H1 (cell line): Measurements from ENCODE around the gene STXBP6. TPM values are rescaled to one million over a fixed set of nuclear protein-coding genes. Genes with fewer than 3 reads are reported as not detected.

ENCODE experiments used
- CTCF ChIA-PET: fragments of 300-600 bp; sonication (Branson Sonifier 250); formaldehyde crosslinking; loops from one replicate; lab custom pipeline; 2021; ENCODE audit not compliant: partially characterized antibody; lab: Charles Lee
- POLR2A ChIA-PET: fragments of 300-600 bp; sonication (Branson Sonifier 250); formaldehyde crosslinking; loops from one replicate; lab custom pipeline; 2021; ENCODE audit warnings: inconsistent platforms; ENCODE audit not compliant: partially characterized antibody; lab: Charles Lee
- DNase-seq, 2 experiments: peaks; one replicate each; pipeline versions ENCODE4 v3.0.0 to v3.0.0-alpha.2; 2010 to 2022; ENCODE audit warnings: low spot score in 2 of 2, low read depth in 1 of 2, mixed read lengths in 1 of 2
- FAIRE-seq: peaks from 2 replicates; lab custom pipeline; 2011; peaks lifted over from hg19 to GRCh38; lab: Jason Lieb, UNC
- H2AFZ ChIP-seq: 2 replicates; pipeline ENCODE4 v1.8.1; 2012; ENCODE audit warnings: low read length, inconsistent platforms
- H2AK5ac ChIP-seq: 2 replicates; pipeline ENCODE4 v1.6.1; 2013; ENCODE audit warnings: low read depth, low read length
- H2BK120ac ChIP-seq: replicated peaks from 2 replicates; pipeline ENCODE3; 2013; ENCODE audit warnings: low read depth, low read length, inconsistent platforms
- H2BK12ac ChIP-seq: 2 replicates; pipeline ENCODE4 v1.6.1; 2013; ENCODE audit warnings: low read depth, low read length
- H2BK15ac ChIP-seq: 2 replicates; pipeline ENCODE4 v1.6.1; 2013; ENCODE audit warnings: low read length
- H2BK20ac ChIP-seq: 2 replicates; pipeline ENCODE4 v1.6.1; 2013; ENCODE audit warnings: low read length
- H2BK5ac ChIP-seq: 2 replicates; pipeline ENCODE4 v1.6.1; 2013; ENCODE audit warnings: low read depth, low read length
- H3K14ac ChIP-seq: 2 replicates; pipeline ENCODE4 v1.6.1; 2013; ENCODE audit warnings: inconsistent platforms; ENCODE audit not compliant: insufficient read length
- H3K18ac ChIP-seq: 2 replicates; pipeline ENCODE4 v1.6.1; 2013; ENCODE audit warnings: low read length; ENCODE audit errors: extremely low read depth
- H3K23ac ChIP-seq: 2 replicates; pipeline ENCODE4 v1.6.1; 2013; ENCODE audit warnings: inconsistent platforms; ENCODE audit not compliant: insufficient read length
- H3K23me2 ChIP-seq: 2 replicates; pipeline ENCODE4 v1.6.1; 2013; ENCODE audit warnings: low read depth, low read length
- H3K27ac ChIP-seq: 2 replicates; pipeline ENCODE4 v1.6.1; 2011; ENCODE audit warnings: low read depth, low read length, inconsistent platforms
- H3K27me3 ChIP-seq, 4 experiments: replicated peaks in 1 of 4; 1 replicate in 1 of 4; 2 replicates in 3 of 4; pipeline versions ENCODE4 v1.6.1 to v1.8.1; 2011 to 2013; ENCODE audit warnings: low read length in 3 of 4, mild to moderate bottlenecking in 3 of 4, inconsistent platforms in 2 of 4, mixed read lengths in 2 of 4, moderate library complexity in 1 of 4; ENCODE audit not compliant: control insufficient read depth in 3 of 4, insufficient read depth in 3 of 4; ENCODE audit errors: extremely low read depth in 1 of 4
- H3K36me3 ChIP-seq, 4 experiments: 2 replicates each; pipeline versions ENCODE4 v1.6.1 to v1.8.1; 2011 to 2013; ENCODE audit warnings: mild to moderate bottlenecking in 4 of 4, low read length in 3 of 4, moderate library complexity in 2 of 4, control low read depth in 1 of 4, inconsistent platforms in 1 of 4; ENCODE audit not compliant: insufficient read depth in 4 of 4, control insufficient read depth in 2 of 4
- H3K4ac ChIP-seq: replicated peaks from 2 replicates; pipeline ENCODE3; 2013; ENCODE audit warnings: low read length, low read depth, mixed read lengths, inconsistent platforms; ENCODE audit not compliant: insufficient read length
- H3K4me1 ChIP-seq, 4 experiments: replicated peaks in 1 of 4; 1 replicate in 1 of 4; 2 replicates in 3 of 4; pipeline versions ENCODE4 v1.6.1 to v1.8.1; 2011 to 2013; ENCODE audit warnings: low read length in 3 of 4, inconsistent platforms in 2 of 4, mixed read lengths in 1 of 4; ENCODE audit not compliant: insufficient read depth in 4 of 4, control insufficient read depth in 3 of 4
- H3K4me2 ChIP-seq, 2 experiments: 2 replicates each; pipeline versions ENCODE4 v1.6.1 to v1.8.1; 2011 to 2013; ENCODE audit warnings: low read depth in 2 of 2, low read length in 2 of 2, control low read depth in 1 of 2, inconsistent platforms in 1 of 2, mild to moderate bottlenecking in 1 of 2; ENCODE audit not compliant: insufficient read depth in 1 of 2
- H3K4me3 ChIP-seq, 4 experiments: fragments of 200-600, 300-600 bp in 1 of 4; sonication (generic), shearing (Covaris generic), sonication (Bioruptor Twin) in 1 of 4; 2 replicates each; pipeline versions ENCODE4 v1.5.1 to v1.8.1; 2011 to 2016; ENCODE audit warnings: low read length in 4 of 4, low read depth in 3 of 4, control low read depth in 2 of 4, inconsistent platforms in 2 of 4, mild to moderate bottlenecking in 2 of 4, mixed read lengths in 1 of 4, moderate library complexity in 1 of 4; ENCODE audit not compliant: insufficient read depth in 2 of 4; ENCODE audit errors: extremely low read depth in 1 of 4
- H3K56ac ChIP-seq: replicated peaks from 2 replicates; pipeline ENCODE3; 2013; ENCODE audit warnings: low read depth, mild to moderate bottlenecking, mixed read lengths, low read length, inconsistent platforms; ENCODE audit not compliant: insufficient read length
- H3K79me1 ChIP-seq: 2 replicates; pipeline ENCODE4 v1.6.1; 2013; ENCODE audit warnings: low read depth, low read length, control low read depth
- H3K79me2 ChIP-seq, 2 experiments: 2 replicates each; pipeline versions ENCODE4 v1.6.1 to v1.8.1; 2012 to 2013; ENCODE audit warnings: low read length in 2 of 2, mild to moderate bottlenecking in 2 of 2, inconsistent platforms in 1 of 2; ENCODE audit not compliant: insufficient read depth in 2 of 2, control insufficient read depth in 1 of 2
- H3K9ac ChIP-seq, 4 experiments: replicated peaks in 1 of 4; 1 replicate in 1 of 4; 2 replicates in 3 of 4; pipeline versions ENCODE4 v1.6.1 to v1.8.1; 2011 to 2013; ENCODE audit warnings: low read depth in 3 of 4, low read length in 3 of 4, control low read depth in 2 of 4, mild to moderate bottlenecking in 2 of 4, moderate library complexity in 2 of 4, inconsistent platforms in 1 of 4; ENCODE audit errors: extremely low read depth in 1 of 4
- H3K9me3 ChIP-seq, 2 experiments: 2 replicates each; pipeline versions ENCODE4 v1.6.1 to v1.8.1; 2012 to 2013; ENCODE audit warnings: mild to moderate bottlenecking in 2 of 2, moderate library complexity in 2 of 2, control low read depth in 1 of 2, inconsistent platforms in 1 of 2, low read depth in 1 of 2, low read length in 1 of 2, mixed read lengths in 1 of 2; ENCODE audit not compliant: insufficient read depth in 2 of 2
- H4K20me1 ChIP-seq, 2 experiments: replicated peaks in 1 of 2; 2 replicates each; pipeline versions ENCODE3 to v1.8.1; 2011 to 2013; ENCODE audit warnings: inconsistent platforms in 2 of 2, low read length in 2 of 2, mild to moderate bottlenecking in 1 of 2; ENCODE audit not compliant: insufficient read depth in 2 of 2, control insufficient read depth in 1 of 2
- H4K5ac ChIP-seq: 2 replicates; pipeline ENCODE4 v1.6.1; 2013; ENCODE audit warnings: low read length, low read depth, mixed read lengths, inconsistent platforms; ENCODE audit not compliant: insufficient read length
- H4K8ac ChIP-seq: 2 replicates; pipeline ENCODE4 v1.8.0; 2013; ENCODE audit warnings: mild to moderate bottlenecking, moderate library complexity, low read length, inconsistent platforms; ENCODE audit not compliant: insufficient read depth; ENCODE audit errors: extremely low read depth
- H4K91ac ChIP-seq: replicated peaks from 2 replicates; pipeline ENCODE3; 2013; ENCODE audit warnings: low read length, mixed read lengths, inconsistent platforms; ENCODE audit not compliant: insufficient read length
- CEBPB ChIP-seq: IDR thresholded peaks from 2 replicates; pipeline ENCODE4 v1.6.1; 2012; ENCODE audit warnings: low read depth, low read length
- FOSL1 ChIP-seq: IDR thresholded peaks from 2 replicates; pipeline ENCODE4 v1.6.1; 2011; ENCODE audit warnings: mild to moderate bottlenecking, low read depth, low read length, moderate library complexity; ENCODE audit not compliant: insufficient read depth
- NRF1 ChIP-seq: IDR thresholded peaks from 2 replicates; pipeline ENCODE4 v1.6.1; 2011; ENCODE audit warnings: mild to moderate bottlenecking, low read depth, low read length, improper control_type of control experiment
- POLR2AphosphoS5 ChIP-seq: IDR thresholded peaks from 2 replicates; pipeline ENCODE4 v1.6.1; 2011; ENCODE audit warnings: low read depth, low read length
- SIN3A ChIP-seq, 2 experiments: IDR thresholded peaks in 1 of 2; conservative IDR thresholded peaks in 1 of 2; 2 replicates each; pipeline ENCODE4 v1.6.1; 2011 to 2012; ENCODE audit warnings: low read length in 2 of 2, improper control_type of control experiment in 1 of 2, low read depth in 1 of 2, mild to moderate bottlenecking in 1 of 2
- SIX5 ChIP-seq: IDR thresholded peaks from 2 replicates; pipeline ENCODE4 v1.6.1; 2011; ENCODE audit warnings: mild to moderate bottlenecking, low read depth, low read length
- SP2 ChIP-seq: IDR thresholded peaks from 2 replicates; pipeline ENCODE4 v1.6.1; 2012; ENCODE audit warnings: mild to moderate bottlenecking, low read length, inconsistent platforms
- SRF ChIP-seq: IDR thresholded peaks from 2 replicates; pipeline ENCODE4 v1.6.1; 2011; ENCODE audit warnings: mild to moderate bottlenecking, low read depth, low read length, moderate library complexity
- SUZ12 ChIP-seq: fragments of 200-600 bp; sonication (generic); IDR thresholded peaks from 2 replicates; pipeline ENCODE4 v1.6.1; 2012; ENCODE audit warnings: mild to moderate bottlenecking, inconsistent platforms, low read length, moderate library complexity, mixed read lengths
- WGBS, 2 experiments: shearing (Covaris generic) in 1 of 2; methylation state at CpG; one replicate each; pipeline versions ENCODE4 v1.1.6 to v1.1.7; 2013 to 2015; ENCODE audit warnings: low lambda C conversion rate in 2 of 2, mixed read lengths in 2 of 2, inconsistent platforms in 1 of 2, low coverage in 1 of 2, missing lambda C conversion rate in 1 of 2; ENCODE audit not compliant: insufficient replicate concordance in 2 of 2, insufficient coverage in 1 of 2, insufficient read length in 1 of 2; ENCODE audit errors: extremely low coverage in 1 of 2, missing lambda C conversion rate in 1 of 2; 5-methylcytosine and 5-hydroxymethylcytosine counted together
- polyA plus RNA-seq, 7 experiments: library from polyadenylated mRNA; depleted of rRNA in 3 of 7; stranded (reverse) in 5 of 7; unstranded in 2 of 7; fragments of >200 nt in 5 of 7; fragments of 200-250 nt in 2 of 7; gene quantifications; 1 replicate in 5 of 7; 2 replicates in 1 of 7; 4 replicates in 1 of 7; pipeline versions ENCODE4 v1.2.1 to v1.2.3, GENCODE V29; 2011 to 2013; ENCODE audit warnings: missing spikeins in 2 of 7, mixed read lengths in 2 of 7
- total RNA-seq: library from RNA; stranded (reverse); fragmentation: NEBNext Ultra II Directional; extraction: Animal tissue kit (Norgen Biotek cat#: 25700); gene quantifications from 2 replicates; pipeline ENCODE4 v1.2.1, GENCODE V29; 2021

The STXBP6 gene
- total and polyA plus RNA-seq, 2 of the 8 experiments (the other 6 are each of a cell fraction or from before 2014, with no cell fraction given): 9.4 to 18.1 TPM

GRCh38 chr14:25050269-25051150 is 563 bp upstream of the STXBP6 start:
- Histone ChIP-seq H3K23ac (no peak overlapping the region), H2BK15ac (peak overlapping the region; percentile 25; the same call in 1 of the 2 replicates), H3K27me3 (peaks cover 8 to 43% (median 32%) of the 10 kb centered on the region in 4 experiments), H2BK12ac (no peak overlapping the region), H2BK120ac (peak overlapping the region; percentile 18), H2BK20ac (no peak overlapping the region), H3K56ac (no peak overlapping the region), H3K23me2 (peaks cover 14% of the 10 kb centered on the region), H4K20me1 (no peaks in the 10 kb centered on the region), H3K18ac (no peak overlapping the region), H3K4me3 (peak overlapping the region; percentile 45 to 80 (median 64)), H3K9me3 (no peaks in the 10 kb centered on the region), H3K4me1 (peaks cover 2 to 13% (median 5%) of the 10 kb centered on the region in 4 experiments; a peak in 5 of 7 replicates), H2AFZ (0 out of 2 replicates have a peak overlapping the region, but pooled peaks have one; percentile 10), H3K27ac (no peak overlapping the region), H2AK5ac (no peak overlapping the region), H3K4me2 (peak overlapping the region; percentile 86 to 95), H2BK5ac (no peak overlapping the region), H3K36me3 (no peaks in the 10 kb centered on the region), H3K4ac (no peak overlapping the region), H4K5ac (no peak overlapping the region), H4K91ac (no peak overlapping the region), H4K8ac (no peak overlapping the region), H3K79me2 (no peaks in the 10 kb centered on the region), H3K14ac (no peak overlapping the region), H3K9ac (peak overlapping the region in 1 of 4 experiments; percentile 43; a peak in 2 of 7 replicates), H3K79me1 (no peaks in the 10 kb centered on the region)
- POLR2A ChIA-PET: interaction anchor here (0.8 kb wide), 1 partner anchor 63 kb away, joined by 4 read pairs; no protein-coding TSS in a partner anchor
- WGBS, 2 experiments: 13% methylated on average over 23 of the region's 31 CpGs; no CpG with 5 or more reads in 1 of the 2 experiments
- FAIRE-seq (no peak), DNase-seq (no peak)
- TF ChIP-seq SIX5: no peak
- TF ChIP-seq SIN3A (conservative IDR thresholded peaks at IDR 0.05 in 1 of 2, IDR thresholded peaks at IDR 0.05 in 1 of 2; ENCODE audit: low read depth in 1 of 2, low read length in 2 of 2): no peak
- TF ChIP-seq SP2: no peak
- TF ChIP-seq CEBPB: no peak
- no peak for TF ChIP-seq SRF
- TF ChIP-seq FOSL1: no peak
- TF ChIP-seq NRF1: no peak
- no peak for TF ChIP-seq POLR2AphosphoS5
- TF ChIP-seq SUZ12: no peak
- CTCF ChIA-PET: interaction anchor here (0.6 to 1.7 kb wide), 5 partner anchors 85 to 245 kb away, joined by 3 to 7 read pairs (median 4); no protein-coding TSS in a partner anchor
